Measurements from ENCODE around the gene NFX1. TPM values are rescaled to one million over a fixed set of nuclear protein-coding genes. Genes with fewer than 3 reads are reported as not detected.
A peak's percentile ranks its signal among the peaks of the same experiment; 100 is the strongest.

The NFX1 gene
- total and polyA plus RNA-seq, 10 of the 15 experiments (the other 5 are each of a cell fraction or from before 2014, with no cell fraction given) = 11.9 to 45.1 (median 36.1) TPM

DNA sequence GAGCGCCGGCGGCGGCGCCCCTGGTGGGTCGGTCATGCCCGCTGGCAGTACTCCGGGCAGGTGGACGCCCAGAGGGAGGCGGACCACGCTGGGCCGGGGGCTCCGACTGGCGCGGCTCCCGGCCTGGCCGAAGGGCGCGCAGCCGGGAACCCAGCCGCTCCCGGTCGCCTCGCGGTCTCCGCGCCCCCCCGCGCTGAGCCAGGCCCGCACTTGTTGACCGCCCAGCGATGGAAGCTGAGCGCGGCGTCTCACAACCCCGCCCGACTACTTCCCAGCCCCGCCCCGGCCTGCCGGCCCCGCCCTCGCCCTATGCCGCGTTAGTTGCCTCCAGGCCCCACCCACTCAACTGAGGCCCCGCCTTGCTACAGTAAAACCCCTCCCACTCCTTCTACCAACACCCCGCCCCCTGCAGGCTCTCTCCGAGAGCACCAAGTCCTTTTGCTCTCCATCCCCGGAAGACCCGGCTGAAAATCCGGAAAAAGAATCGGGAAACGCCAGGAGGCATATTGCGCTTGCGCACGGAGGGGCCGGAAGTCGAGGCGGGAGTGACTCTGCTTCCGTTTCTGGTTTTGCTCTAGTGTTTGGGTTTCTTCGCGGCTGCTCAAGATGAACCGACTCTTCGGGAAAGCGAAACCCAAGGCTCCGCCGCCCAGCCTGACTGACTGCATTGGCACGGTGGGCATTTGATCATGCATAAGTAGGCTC lies 25.7 kb upstream of the NFX1 start, which contains the start of the genes BAG1 and CHMP5 (continued):
- no peak for TF ChIP-seq CEBPB (IDR thresholded peaks at IDR 0.05; ENCODE audit: borderline replicate concordance in 1 of 2, low read depth in 2 of 2, low read length in 2 of 2)
- TF ChIP-seq MTA2 (IDR thresholded peaks at IDR 0.05; ENCODE audit: low read depth) = no peak
- TF ChIP-seq, protein P1, sequence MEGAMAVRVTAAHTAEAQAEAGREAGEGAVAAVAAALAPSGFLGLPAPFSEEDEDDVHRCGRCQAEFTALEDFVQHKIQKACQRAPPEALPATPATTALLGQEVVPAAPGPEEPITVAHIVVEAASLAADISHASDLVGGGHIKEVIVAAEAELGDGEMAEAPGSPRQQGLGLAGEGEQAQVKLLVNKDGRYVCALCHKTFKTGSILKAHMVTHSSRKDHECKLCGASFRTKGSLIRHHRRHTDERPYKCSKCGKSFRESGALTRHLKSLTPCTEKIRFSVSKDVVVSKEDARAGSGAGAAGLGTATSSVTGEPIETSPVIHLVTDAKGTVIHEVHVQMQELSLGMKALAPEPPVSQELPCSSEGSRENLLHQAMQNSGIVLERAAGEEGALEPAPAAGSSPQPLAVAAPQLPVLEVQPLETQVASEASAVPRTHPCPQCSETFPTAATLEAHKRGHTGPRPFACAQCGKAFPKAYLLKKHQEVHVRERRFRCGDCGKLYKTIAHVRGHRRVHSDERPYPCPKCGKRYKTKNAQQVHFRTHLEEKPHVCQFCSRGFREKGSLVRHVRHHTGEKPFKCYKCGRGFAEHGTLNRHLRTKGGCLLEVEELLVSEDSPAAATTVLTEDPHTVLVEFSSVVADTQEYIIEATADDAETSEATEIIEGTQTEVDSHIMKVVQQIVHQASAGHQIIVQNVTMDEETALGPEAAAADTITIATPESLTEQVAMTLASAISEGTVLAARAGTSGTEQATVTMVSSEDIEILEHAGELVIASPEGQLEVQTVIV (IDR thresholded peaks at IDR 0.05; ENCODE audit: borderline replicate concordance, partially characterized antibody) = peak; percentile 62
- no peak for TF ChIP-seq TCF7 (IDR thresholded peaks at IDR 0.05; ENCODE audit: borderline replicate concordance)

DNA sequence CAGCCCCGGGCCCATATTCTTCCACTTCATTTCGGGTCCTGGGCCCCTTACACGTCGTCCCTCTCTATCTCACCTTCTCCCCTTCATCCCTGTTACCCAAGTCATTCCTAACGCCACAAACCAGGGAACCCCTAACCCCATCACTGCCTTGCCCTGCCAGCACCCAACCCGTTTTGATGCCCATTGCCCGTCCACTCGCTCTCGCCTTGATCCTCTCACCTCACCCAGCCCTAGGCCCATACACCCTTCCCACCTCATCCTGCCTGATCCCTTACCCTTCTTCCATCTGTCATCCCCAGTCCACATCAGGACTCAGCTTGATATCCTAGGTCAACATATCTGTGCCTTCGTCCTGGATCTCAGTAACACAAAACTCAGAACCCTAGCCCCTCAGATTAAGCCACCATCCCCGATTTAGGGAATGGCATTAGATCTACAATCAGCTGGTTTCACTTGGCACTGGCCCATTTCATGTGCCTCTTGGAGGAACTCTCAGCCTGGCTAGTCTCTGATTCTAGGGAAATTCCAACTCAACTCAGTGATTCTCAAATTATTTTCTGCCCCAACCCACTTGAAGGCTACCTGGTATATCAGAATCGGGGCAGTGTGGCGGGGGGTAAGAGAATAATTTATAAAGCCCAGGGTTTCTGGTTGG lies 25.0 kb upstream of the NFX1 start:
- no peak for FAIRE-seq
- Histone ChIP-seq H3K4me3 (peak overlapping the region; percentile 97), H3K4me2 (ENCODE audit: control insufficient read depth, insufficient read depth) (peak overlapping the region; percentile 93), H3K9ac (ENCODE audit: control insufficient read depth, insufficient read depth, low read length) (peak overlapping the region; percentile 99), H3K4me1 (ENCODE audit: control insufficient read depth, insufficient read depth, low read length) (peaks cover 8% of the 10 kb centered on the region), H3K27me3 (replicated peaks in 1 of 2; ENCODE audit: control insufficient read depth in 2 of 2, insufficient read depth in 2 of 2, low read length in 1 of 2) (no peaks in the 10 kb centered on the region), H4K20me1 (ENCODE audit: control insufficient read depth, insufficient read depth) (no peaks in the 10 kb centered on the region), H2AFZ (ENCODE audit: control insufficient read depth, low read depth, low read length) (peak overlapping the region; percentile 30; the same call in 1 of the 2 replicates), H3K79me2 (ENCODE audit: control insufficient read depth, insufficient read depth, low read length) (peaks cover 68% of the 10 kb centered on the region), H3K27ac (ENCODE audit: control insufficient read depth, insufficient read depth) (peak overlapping the region; percentile 98), H3K9me3 (replicated peaks; ENCODE audit: control insufficient read depth, insufficient read depth, low read length) (no peaks in the 10 kb centered on the region), H3K36me3 (ENCODE audit: control insufficient read depth in 2 of 2, insufficient read depth in 2 of 2, low read length in 1 of 2) (peaks cover 0 to 28% of the 10 kb centered on the region in 2 experiments; a peak in 2 of 4 replicates)
- SMC1A ChIA-PET (ENCODE audit: uncharacterized antibody, unreplicated experiment) = interaction anchor here (0.5 to 1.4 kb wide), 5 partner anchors 25 to 914 kb away, joined by 3 to 4 read pairs (median 3); partner anchors contain the start of genes NFX1 and UBAP1
- intact Hi-C loops (cut with micrococcal nuclease; ENCODE audit: unreplicated experiment) = no loop called here
- no peak for ATAC-seq
- no peak for DNase-seq (ENCODE audit: low read depth, low spot score)
- RAD21 ChIA-PET (ENCODE audit: unreplicated experiment) = interaction anchor here (0.8 kb wide), 1 partner anchor 25 kb away, joined by 3 read pairs; the partner anchor contains the start of gene NFX1
- 11% methylated on average over 13 of the region's 13 CpGs for WGBS (ENCODE audit: insufficient coverage, insufficient replicate concordance, low lambda C conversion rate, missing lambda C conversion rate)
- TSS peak; percentile 59 for BruUV-seq (replicated peaks)
- POLR2A ChIA-PET = interaction anchor here (0.6 to 1.9 kb wide), 7 partner anchors 18 to 241 kb away, joined by 3 to 10 read pairs (median 3); partner anchors contain the start of genes B4GALT1, DNAJA1 and NFX1
- CTCF ChIA-PET = interaction anchor here (1.1 to 1.3 kb wide), 2 partner anchors 22 to 39 kb away, joined by 3 to 5 read pairs; no protein-coding TSS in a partner anchor
- in situ Hi-C loops (cut with MboI) = no loop called here
- TF ChIP-seq, protein P2, sequence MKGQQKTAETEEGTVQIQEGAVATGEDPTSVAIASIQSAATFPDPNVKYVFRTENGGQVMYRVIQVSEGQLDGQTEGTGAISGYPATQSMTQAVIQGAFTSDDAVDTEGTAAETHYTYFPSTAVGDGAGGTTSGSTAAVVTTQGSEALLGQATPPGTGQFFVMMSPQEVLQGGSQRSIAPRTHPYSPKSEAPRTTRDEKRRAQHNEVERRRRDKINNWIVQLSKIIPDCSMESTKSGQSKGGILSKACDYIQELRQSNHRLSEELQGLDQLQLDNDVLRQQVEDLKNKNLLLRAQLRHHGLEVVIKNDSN (IDR thresholded peaks at IDR 0.05; ENCODE audit: borderline replicate concordance, extremely low read length, insufficient read depth, low read depth, low read length) = no peak
- TF ChIP-seq POLR2A (IDR thresholded peaks at IDR 0.05; ENCODE audit: low read depth, low read length) (0 out of 2 replicates have a peak, but pooled peaks have one; percentile 47), POLR2AphosphoS5 (IDR thresholded peaks at IDR 0.05; ENCODE audit: low read length) (0 out of 2 replicates have a peak, but pooled peaks have one; percentile 50), MEF2B (IDR thresholded peaks at IDR 0.05; ENCODE audit: partially characterized antibody, poor library complexity, severe bottlenecking) (no peak), SMARCA5 (IDR thresholded peaks at IDR 0.05) (no peak)
- TF ChIP-seq, protein P3, sequence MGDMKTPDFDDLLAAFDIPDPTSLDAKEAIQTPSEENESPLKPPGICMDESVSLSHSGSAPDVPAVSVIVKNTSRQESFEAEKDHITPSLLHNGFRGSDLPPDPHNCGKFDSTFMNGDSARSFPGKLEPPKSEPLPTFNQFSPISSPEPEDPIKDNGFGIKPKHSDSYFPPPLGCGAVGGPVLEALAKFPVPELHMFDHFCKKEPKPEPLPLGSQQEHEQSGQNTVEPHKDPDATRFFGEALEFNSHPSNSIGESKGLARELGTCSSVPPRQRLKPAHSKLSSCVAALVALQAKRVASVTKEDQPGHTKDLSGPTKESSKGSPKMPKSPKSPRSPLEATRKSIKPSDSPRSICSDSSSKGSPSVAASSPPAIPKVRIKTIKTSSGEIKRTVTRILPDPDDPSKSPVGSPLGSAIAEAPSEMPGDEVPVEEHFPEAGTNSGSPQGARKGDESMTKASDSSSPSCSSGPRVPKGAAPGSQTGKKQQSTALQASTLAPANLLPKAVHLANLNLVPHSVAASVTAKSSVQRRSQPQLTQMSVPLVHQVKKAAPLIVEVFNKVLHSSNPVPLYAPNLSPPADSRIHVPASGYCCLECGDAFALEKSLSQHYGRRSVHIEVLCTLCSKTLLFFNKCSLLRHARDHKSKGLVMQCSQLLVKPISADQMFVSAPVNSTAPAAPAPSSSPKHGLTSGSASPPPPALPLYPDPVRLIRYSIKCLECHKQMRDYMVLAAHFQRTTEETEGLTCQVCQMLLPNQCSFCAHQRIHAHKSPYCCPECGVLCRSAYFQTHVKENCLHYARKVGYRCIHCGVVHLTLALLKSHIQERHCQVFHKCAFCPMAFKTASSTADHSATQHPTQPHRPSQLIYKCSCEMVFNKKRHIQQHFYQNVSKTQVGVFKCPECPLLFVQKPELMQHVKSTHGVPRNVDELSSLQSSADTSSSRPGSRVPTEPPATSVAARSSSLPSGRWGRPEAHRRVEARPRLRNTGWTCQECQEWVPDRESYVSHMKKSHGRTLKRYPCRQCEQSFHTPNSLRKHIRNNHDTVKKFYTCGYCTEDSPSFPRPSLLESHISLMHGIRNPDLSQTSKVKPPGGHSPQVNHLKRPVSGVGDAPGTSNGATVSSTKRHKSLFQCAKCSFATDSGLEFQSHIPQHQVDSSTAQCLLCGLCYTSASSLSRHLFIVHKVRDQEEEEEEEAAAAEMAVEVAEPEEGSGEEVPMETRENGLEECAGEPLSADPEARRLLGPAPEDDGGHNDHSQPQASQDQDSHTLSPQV (IDR thresholded peaks at IDR 0.05) = no peak

Measured in GM12878 (cell line).